Liver (tissue), 3 donors: ENCODE data around the gene SEZ6.

ENCODE experiments used
- FOXA1 ChIP-seq: IDR thresholded peaks from 2 replicates; pipeline ENCODE4 v1.6.1; 2016; ENCODE audit warnings: antibody characterized with exemption
- GABPA ChIP-seq, 2 donors: IDR thresholded peaks in 1 of 2; conservative IDR thresholded peaks in 1 of 2; 2 replicates each; pipeline ENCODE4 v1.6.1; 2016; ENCODE audit warnings: antibody characterized with exemption in 2 of 2, mild to moderate bottlenecking in 1 of 2, moderate library complexity in 1 of 2
- JUND ChIP-seq, 2 donors: IDR thresholded peaks; 2 replicates each; pipeline ENCODE4 v1.6.1; 2016; ENCODE audit warnings: antibody characterized with exemption in 2 of 2
- SP1 ChIP-seq: IDR thresholded peaks from 2 replicates; pipeline ENCODE4 v1.6.1; 2018; ENCODE audit warnings: antibody characterized with exemption, mild to moderate bottlenecking
- YY1 ChIP-seq: IDR thresholded peaks from 2 replicates; pipeline ENCODE4 v1.6.1; 2016; ENCODE audit warnings: antibody characterized with exemption, mild to moderate bottlenecking
- TF ChIP-seq, protein P1 (sequence below): IDR thresholded peaks from 2 replicates; pipeline ENCODE4 v1.6.1; 2016; ENCODE audit warnings: antibody characterized with exemption
- TF ChIP-seq, protein P2 (sequence below): IDR thresholded peaks from 2 replicates; pipeline ENCODE4 v1.6.1; 2016; ENCODE audit warnings: antibody characterized with exemption
- TF ChIP-seq, protein P3 (sequence below): fragments of 150-350 bp; IDR thresholded peaks from 2 replicates; pipeline ENCODE4 v1.5.1; 2017; ENCODE audit warnings: improper control_type of control experiment, low read depth, low read length; ENCODE audit not compliant: missing input control
- TF ChIP-seq, protein P4 (sequence below): IDR thresholded peaks from 2 replicates; pipeline ENCODE4 v1.6.1; 2016; ENCODE audit warnings: antibody characterized with exemption, mild to moderate bottlenecking
- donor health status: healthy.
- donor health status: healthy.

DNA sequence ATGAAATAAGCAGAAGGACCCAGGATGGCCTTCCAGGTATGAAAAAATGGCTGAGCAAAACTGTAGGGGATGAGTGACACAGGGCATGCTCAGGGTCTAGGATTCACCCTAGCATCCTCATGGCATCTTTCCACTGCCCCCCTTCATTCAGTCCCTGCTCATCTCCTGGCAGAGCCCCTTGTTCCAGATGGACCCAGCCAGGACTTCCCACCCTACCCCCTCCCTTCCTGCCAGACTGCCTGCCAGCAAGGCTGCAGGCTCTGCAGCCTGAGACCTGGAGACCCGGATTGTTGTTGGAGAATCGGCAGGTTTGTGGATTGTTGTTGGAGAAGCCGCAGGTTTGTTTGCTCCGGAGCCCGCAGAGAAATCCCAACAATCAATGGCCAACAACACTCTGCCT is 6.6 kb downstream of the SEZ6 start:
- TF ChIP-seq, protein P1, sequence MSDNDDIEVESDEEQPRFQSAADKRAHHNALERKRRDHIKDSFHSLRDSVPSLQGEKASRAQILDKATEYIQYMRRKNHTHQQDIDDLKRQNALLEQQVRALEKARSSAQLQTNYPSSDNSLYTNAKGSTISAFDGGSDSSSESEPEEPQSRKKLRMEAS = no peak
- TF ChIP-seq JUND (IDR thresholded peaks at IDR 0.05) = no peak
- TF ChIP-seq SP1 = no peak
- TF ChIP-seq, protein P2, sequence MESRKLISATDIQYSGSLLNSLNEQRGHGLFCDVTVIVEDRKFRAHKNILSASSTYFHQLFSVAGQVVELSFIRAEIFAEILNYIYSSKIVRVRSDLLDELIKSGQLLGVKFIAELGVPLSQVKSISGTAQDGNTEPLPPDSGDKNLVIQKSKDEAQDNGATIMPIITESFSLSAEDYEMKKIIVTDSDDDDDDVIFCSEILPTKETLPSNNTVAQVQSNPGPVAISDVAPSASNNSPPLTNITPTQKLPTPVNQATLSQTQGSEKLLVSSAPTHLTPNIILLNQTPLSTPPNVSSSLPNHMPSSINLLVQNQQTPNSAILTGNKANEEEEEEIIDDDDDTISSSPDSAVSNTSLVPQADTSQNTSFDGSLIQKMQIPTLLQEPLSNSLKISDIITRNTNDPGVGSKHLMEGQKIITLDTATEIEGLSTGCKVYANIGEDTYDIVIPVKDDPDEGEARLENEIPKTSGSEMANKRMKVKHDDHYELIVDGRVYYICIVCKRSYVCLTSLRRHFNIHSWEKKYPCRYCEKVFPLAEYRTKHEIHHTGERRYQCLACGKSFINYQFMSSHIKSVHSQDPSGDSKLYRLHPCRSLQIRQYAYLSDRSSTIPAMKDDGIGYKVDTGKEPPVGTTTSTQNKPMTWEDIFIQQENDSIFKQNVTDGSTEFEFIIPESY = no peak
- TF ChIP-seq, protein P3, sequence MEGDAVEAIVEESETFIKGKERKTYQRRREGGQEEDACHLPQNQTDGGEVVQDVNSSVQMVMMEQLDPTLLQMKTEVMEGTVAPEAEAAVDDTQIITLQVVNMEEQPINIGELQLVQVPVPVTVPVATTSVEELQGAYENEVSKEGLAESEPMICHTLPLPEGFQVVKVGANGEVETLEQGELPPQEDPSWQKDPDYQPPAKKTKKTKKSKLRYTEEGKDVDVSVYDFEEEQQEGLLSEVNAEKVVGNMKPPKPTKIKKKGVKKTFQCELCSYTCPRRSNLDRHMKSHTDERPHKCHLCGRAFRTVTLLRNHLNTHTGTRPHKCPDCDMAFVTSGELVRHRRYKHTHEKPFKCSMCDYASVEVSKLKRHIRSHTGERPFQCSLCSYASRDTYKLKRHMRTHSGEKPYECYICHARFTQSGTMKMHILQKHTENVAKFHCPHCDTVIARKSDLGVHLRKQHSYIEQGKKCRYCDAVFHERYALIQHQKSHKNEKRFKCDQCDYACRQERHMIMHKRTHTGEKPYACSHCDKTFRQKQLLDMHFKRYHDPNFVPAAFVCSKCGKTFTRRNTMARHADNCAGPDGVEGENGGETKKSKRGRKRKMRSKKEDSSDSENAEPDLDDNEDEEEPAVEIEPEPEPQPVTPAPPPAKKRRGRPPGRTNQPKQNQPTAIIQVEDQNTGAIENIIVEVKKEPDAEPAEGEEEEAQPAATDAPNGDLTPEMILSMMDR = no peak
- no peak for TF ChIP-seq FOXA1
- TF ChIP-seq, protein P4, sequence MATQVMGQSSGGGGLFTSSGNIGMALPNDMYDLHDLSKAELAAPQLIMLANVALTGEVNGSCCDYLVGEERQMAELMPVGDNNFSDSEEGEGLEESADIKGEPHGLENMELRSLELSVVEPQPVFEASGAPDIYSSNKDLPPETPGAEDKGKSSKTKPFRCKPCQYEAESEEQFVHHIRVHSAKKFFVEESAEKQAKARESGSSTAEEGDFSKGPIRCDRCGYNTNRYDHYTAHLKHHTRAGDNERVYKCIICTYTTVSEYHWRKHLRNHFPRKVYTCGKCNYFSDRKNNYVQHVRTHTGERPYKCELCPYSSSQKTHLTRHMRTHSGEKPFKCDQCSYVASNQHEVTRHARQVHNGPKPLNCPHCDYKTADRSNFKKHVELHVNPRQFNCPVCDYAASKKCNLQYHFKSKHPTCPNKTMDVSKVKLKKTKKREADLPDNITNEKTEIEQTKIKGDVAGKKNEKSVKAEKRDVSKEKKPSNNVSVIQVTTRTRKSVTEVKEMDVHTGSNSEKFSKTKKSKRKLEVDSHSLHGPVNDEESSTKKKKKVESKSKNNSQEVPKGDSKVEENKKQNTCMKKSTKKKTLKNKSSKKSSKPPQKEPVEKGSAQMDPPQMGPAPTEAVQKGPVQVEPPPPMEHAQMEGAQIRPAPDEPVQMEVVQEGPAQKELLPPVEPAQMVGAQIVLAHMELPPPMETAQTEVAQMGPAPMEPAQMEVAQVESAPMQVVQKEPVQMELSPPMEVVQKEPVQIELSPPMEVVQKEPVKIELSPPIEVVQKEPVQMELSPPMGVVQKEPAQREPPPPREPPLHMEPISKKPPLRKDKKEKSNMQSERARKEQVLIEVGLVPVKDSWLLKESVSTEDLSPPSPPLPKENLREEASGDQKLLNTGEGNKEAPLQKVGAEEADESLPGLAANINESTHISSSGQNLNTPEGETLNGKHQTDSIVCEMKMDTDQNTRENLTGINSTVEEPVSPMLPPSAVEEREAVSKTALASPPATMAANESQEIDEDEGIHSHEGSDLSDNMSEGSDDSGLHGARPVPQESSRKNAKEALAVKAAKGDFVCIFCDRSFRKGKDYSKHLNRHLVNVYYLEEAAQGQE = no peak
- TF ChIP-seq YY1 = no peak
- TF ChIP-seq GABPA (IDR thresholded peaks at IDR 0.05 in 1 of 2, conservative IDR thresholded peaks at IDR 0.05 in 1 of 2) = no peak
